ENCODE data around the gene ZNF438. TPM values are rescaled to one million over a fixed set of nuclear protein-coding genes. Genes with fewer than 3 reads are reported as not detected.

Gene ZNF438
- total and polyA plus RNA-seq, 7 experiments from 2014 or later, result 3.9 to 9.4 (median 4.2) TPM

DNA sequence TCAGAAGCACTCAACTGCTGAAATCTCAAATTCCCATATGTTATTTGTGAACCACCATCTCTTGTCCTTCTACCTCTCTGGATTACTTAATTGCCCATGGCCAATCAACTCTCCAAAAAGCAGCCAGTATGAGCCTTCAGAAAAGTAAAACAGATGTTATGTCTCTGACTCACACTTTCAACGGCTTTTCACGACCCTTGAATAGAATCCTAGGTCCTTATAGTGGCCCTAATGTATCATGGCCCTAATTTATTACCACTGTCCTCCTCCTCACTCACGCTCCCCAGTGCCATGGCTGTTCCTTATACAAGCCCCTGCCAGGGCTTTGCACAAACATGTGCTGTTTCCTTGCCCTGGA lies 20.0 kb downstream of the ZNF438 start:
- H3K4me1 Mint-ChIP-seq, result peaks cover 5 to 16% (median 9%) of the 10 kb centered on the region in 7 donors
- ATAC-seq (no peak), DNase-seq (no peak)
- H3K36me3 ChIP-seq (ENCODE audit: control insufficient read depth in 2 of 3, insufficient read depth in 3 of 3, low read length in 3 of 3), result no peaks in the 10 kb centered on the region
- ChIA-PET POLR2A (no interaction called here), CTCF (no interaction called here)
- no peak overlapping the region for H3K4me3 ChIP-seq (ENCODE audit: low read length)
- H3K36me3 Mint-ChIP-seq, result peaks cover 7 to 19% (median 17%) of the 10 kb centered on the region in 5 donors
- no peaks in the 10 kb centered on the region for H3K9me3 ChIP-seq (ENCODE audit: control insufficient read depth in 2 of 3, low read length in 3 of 3)
- H3K27me3 ChIP-seq (ENCODE audit: control insufficient read depth in 2 of 2, insufficient read depth in 2 of 2, low read length in 2 of 2), result no peaks in the 10 kb centered on the region
- intact Hi-C loops (cut with micrococcal nuclease), result no loop called here
- peaks cover 0 to 5% (median 0%) of the 10 kb centered on the region in 11 donors for H3K9me3 Mint-ChIP-seq
- no peaks in the 10 kb centered on the region for H3K27me3 Mint-ChIP-seq
- H3K4me3 Mint-ChIP-seq, result no peak overlapping the region
- H3K27ac Mint-ChIP-seq, result peak overlapping the region in 1 of 9 donors; percentile 51
- no peak overlapping the region for H3K27ac ChIP-seq (ENCODE audit: low read depth, low read length)
- H3K4me1 ChIP-seq (ENCODE audit: control insufficient read depth in 2 of 2, insufficient read depth in 2 of 2, low read length in 2 of 2), result no peaks in the 10 kb centered on the region

DNA sequence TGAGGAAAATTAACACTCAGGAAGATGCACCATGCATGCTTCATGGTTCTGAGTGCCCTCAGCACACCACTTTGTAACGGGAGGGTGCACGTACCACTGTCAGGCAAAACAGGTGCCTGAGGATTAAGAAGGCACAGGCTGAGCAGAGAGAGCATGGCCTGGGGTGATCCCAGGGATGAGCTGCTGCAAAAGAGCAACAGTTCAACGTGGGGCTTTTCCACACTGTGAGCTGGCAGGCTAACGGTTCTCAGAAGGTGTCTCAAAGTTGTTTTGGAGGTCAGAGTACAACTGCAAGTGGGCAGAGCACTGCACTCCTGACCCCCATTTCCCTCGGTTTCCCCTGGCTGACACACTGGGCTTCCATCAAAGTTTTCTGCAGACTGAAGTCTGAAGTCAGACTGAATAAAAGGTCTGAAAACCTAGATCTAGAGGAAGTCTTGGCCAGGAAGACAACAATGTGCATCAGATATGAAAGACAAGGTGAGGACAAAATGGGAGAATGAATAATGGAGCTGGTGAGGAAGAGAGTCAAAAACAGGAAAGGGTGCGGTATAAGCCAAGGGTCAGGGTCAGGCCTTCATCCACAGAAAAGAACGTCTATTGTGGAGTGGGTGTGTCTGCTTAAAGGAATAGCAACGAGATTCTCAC lies 20.5 kb downstream of the ZNF438 start:
- intact Hi-C loops (cut with micrococcal nuclease), result no loop called here
- CTCF ChIA-PET, result no interaction called here

DNA sequence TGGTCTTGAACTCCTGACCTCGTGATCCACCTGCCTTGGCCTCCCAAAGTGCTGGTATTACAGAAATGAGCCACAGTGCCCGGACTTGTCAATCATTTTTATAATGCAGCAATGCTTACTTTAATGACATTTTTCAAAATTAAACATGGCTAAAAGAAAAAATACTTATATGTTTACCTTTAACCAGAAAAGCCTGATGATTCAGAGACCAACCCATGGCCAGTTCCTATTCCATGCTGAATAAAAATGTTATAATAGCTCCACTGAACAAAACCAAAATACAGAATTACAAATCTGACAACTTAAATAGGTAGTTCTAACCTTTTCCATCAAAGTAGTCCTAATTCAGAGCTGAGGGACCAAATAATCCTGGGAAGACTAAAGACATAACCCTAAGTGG lies 21.6 kb downstream of the ZNF438 start:
- peaks cover 8 to 21% (median 14%) of the 10 kb centered on the region in 7 donors for H3K4me1 Mint-ChIP-seq
- H3K4me3 ChIP-seq (ENCODE audit: low read length), result no peak overlapping the region
- no peaks in the 10 kb centered on the region for H3K27me3 ChIP-seq (ENCODE audit: control insufficient read depth in 2 of 2, insufficient read depth in 2 of 2, low read length in 2 of 2)
- H3K4me3 Mint-ChIP-seq, result no peak overlapping the region
- peaks cover 0 to 5% (median 0%) of the 10 kb centered on the region in 11 donors for H3K9me3 Mint-ChIP-seq
- H3K27me3 Mint-ChIP-seq, result no peaks in the 10 kb centered on the region
- H3K36me3 Mint-ChIP-seq, result peaks cover 7 to 18% (median 15%) of the 10 kb centered on the region in 5 donors
- POLR2A ChIA-PET, result interaction anchor here (1.7 kb wide), 1 partner anchor 22 kb away, joined by 7 read pairs; no protein-coding TSS in a partner anchor
- no peak overlapping the region for H3K27ac Mint-ChIP-seq
- intact Hi-C loops (cut with micrococcal nuclease), result no loop called here
- H3K27ac ChIP-seq (ENCODE audit: low read depth, low read length), result no peak overlapping the region
- no peaks in the 10 kb centered on the region for H3K36me3 ChIP-seq (ENCODE audit: control insufficient read depth in 2 of 3, insufficient read depth in 3 of 3, low read length in 3 of 3)
- H3K9me3 ChIP-seq (ENCODE audit: control insufficient read depth in 2 of 3, low read length in 3 of 3), result no peaks in the 10 kb centered on the region
- CTCF ChIA-PET, result no interaction called here
- no peaks in the 10 kb centered on the region for H3K4me1 ChIP-seq (ENCODE audit: control insufficient read depth in 2 of 2, insufficient read depth in 2 of 2, low read length in 2 of 2)
- no peak for DNase-seq
- ATAC-seq, result no peak

More for the DNA sequence above, 20.5 kb downstream of the ZNF438 start:
- POLR2A ChIA-PET, result no interaction called here
- no peak overlapping the region for H3K4me3 ChIP-seq (ENCODE audit: low read length)
- DNase-seq, result no peak
- H3K27me3 ChIP-seq (ENCODE audit: control insufficient read depth in 2 of 2, insufficient read depth in 2 of 2, low read length in 2 of 2), result no peaks in the 10 kb centered on the region
- H3K27ac ChIP-seq (ENCODE audit: low read depth, low read length), result no peak overlapping the region
- peaks cover 7 to 19% (median 17%) of the 10 kb centered on the region in 5 donors for H3K36me3 Mint-ChIP-seq
- H3K36me3 ChIP-seq (ENCODE audit: control insufficient read depth in 2 of 3, insufficient read depth in 3 of 3, low read length in 3 of 3), result no peaks in the 10 kb centered on the region
- no peaks in the 10 kb centered on the region for H3K4me1 ChIP-seq (ENCODE audit: control insufficient read depth in 2 of 2, insufficient read depth in 2 of 2, low read length in 2 of 2)
- no peak for ATAC-seq
- no peak overlapping the region for H3K27ac Mint-ChIP-seq
- no peaks in the 10 kb centered on the region for H3K27me3 Mint-ChIP-seq
- H3K9me3 Mint-ChIP-seq, result peaks cover 0 to 5% (median 0%) of the 10 kb centered on the region in 11 donors
- H3K4me3 Mint-ChIP-seq, result no peak overlapping the region
- no peaks in the 10 kb centered on the region for H3K9me3 ChIP-seq (ENCODE audit: control insufficient read depth in 2 of 3, low read length in 3 of 3)
- peaks cover 7 to 16% (median 10%) of the 10 kb centered on the region in 7 donors for H3K4me1 Mint-ChIP-seq

DNA sequence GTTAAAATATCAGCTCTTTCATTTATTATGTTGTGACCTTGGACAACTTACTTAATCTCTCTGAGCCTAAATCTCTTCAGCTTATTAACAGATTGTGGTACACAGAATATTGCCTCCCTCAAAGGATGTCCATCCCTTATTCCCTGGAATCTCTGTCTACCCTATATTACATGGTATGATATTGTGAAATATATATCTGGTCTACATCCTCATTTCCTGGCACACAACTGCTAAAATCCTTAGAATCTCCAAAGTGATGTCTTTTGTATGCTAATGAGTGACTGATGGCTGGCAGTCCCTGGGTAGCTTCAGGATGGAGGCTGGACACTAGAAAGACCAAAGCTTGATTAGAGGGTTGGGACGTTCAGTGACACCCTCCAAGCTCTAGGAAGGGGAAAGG lies 25.8 kb downstream of the ZNF438 start:
- Histone ChIP-seq H3K4me1 (ENCODE audit: control insufficient read depth in 2 of 2, insufficient read depth in 2 of 2, low read length in 2 of 2) (no peaks in the 10 kb centered on the region), H3K9me3 (ENCODE audit: control insufficient read depth in 2 of 3, low read length in 3 of 3) (no peaks in the 10 kb centered on the region), H3K27me3 (ENCODE audit: control insufficient read depth in 2 of 2, insufficient read depth in 2 of 2, low read length in 2 of 2) (no peaks in the 10 kb centered on the region), H3K27ac (ENCODE audit: low read depth, low read length) (no peak overlapping the region), H3K4me3 (ENCODE audit: low read length) (no peak overlapping the region), H3K36me3 (ENCODE audit: control insufficient read depth in 2 of 3, insufficient read depth in 3 of 3, low read length in 3 of 3) (no peaks in the 10 kb centered on the region)
- Mint-ChIP-seq H3K4me3 (no peak overlapping the region), H3K27me3 (no peaks in the 10 kb centered on the region), H3K36me3 (peaks cover 0 to 10% (median 0%) of the 10 kb centered on the region in 5 donors), H3K4me1 (peaks cover 15 to 26% (median 18%) of the 10 kb centered on the region in 7 donors), H3K9me3 (peaks cover 0 to 5% (median 0%) of the 10 kb centered on the region in 11 donors), H3K27ac (peak overlapping the region in 1 of 9 donors; percentile 72)
- intact Hi-C loops (cut with micrococcal nuclease), result no loop called here
- DNase-seq (no peak), ATAC-seq (no peak)
- CTCF ChIA-PET, result no interaction called here
- POLR2A ChIA-PET, result interaction anchor here (0.5 kb wide), 1 partner anchor 1948 kb away, joined by 4 read pairs; no protein-coding TSS in a partner anchor

DNA sequence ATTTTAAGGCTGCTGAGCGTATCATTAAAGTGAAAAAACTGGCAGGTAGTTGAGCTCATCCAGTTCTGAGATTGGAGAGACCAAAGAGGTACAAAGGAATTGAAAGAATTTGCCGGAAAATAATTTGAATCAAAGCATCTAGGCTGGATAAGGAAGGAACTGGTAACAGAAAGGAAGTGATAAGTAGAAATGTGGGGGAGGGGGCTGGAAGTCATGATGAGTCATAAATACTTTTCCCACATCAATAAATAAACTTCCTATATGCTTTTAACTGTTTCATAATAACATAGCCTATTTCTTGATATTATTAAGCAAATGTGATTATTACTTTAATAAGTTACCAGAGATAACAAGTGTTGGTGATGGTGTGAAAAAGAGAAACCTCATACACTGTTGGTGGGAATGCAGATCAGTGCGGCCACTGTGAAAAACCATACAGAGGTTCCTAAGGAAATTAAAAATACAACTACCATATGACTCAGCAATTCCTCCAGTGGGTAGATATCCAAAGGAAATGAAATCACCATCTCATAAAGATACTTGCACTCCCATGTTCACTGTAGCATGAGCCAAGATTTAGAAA lies 27.0 kb downstream of the ZNF438 start:
- no peaks in the 10 kb centered on the region for H3K27me3 Mint-ChIP-seq
- H3K27me3 ChIP-seq (ENCODE audit: control insufficient read depth in 2 of 2, insufficient read depth in 2 of 2, low read length in 2 of 2), result no peaks in the 10 kb centered on the region
- peak; percentile 26 for ATAC-seq
- H3K4me1 Mint-ChIP-seq, result peaks cover 15 to 32% (median 21%) of the 10 kb centered on the region in 7 donors
- ChIA-PET CTCF (no interaction called here), POLR2A (no interaction called here)
- no peak overlapping the region for H3K4me3 ChIP-seq (ENCODE audit: low read length)
- H3K9me3 Mint-ChIP-seq, result peaks cover 0 to 5% (median 0%) of the 10 kb centered on the region in 11 donors
- intact Hi-C loops (cut with micrococcal nuclease), result no loop called here
- H3K4me3 Mint-ChIP-seq, result no peak overlapping the region
- H3K36me3 ChIP-seq (ENCODE audit: control insufficient read depth in 2 of 3, insufficient read depth in 3 of 3, low read length in 3 of 3), result no peaks in the 10 kb centered on the region
- H3K9me3 ChIP-seq (ENCODE audit: control insufficient read depth in 2 of 3, low read length in 3 of 3), result no peaks in the 10 kb centered on the region
- H3K4me1 ChIP-seq (ENCODE audit: control insufficient read depth in 2 of 2, insufficient read depth in 2 of 2, low read length in 2 of 2), result no peaks in the 10 kb centered on the region
- H3K27ac Mint-ChIP-seq, result peak overlapping the region in 1 of 9 donors; percentile 14
- no peak overlapping the region for H3K27ac ChIP-seq (ENCODE audit: low read depth, low read length)
- DNase-seq, result no peak
- H3K36me3 Mint-ChIP-seq, result peaks cover 0 to 16% (median 0%) of the 10 kb centered on the region in 5 donors

DNA sequence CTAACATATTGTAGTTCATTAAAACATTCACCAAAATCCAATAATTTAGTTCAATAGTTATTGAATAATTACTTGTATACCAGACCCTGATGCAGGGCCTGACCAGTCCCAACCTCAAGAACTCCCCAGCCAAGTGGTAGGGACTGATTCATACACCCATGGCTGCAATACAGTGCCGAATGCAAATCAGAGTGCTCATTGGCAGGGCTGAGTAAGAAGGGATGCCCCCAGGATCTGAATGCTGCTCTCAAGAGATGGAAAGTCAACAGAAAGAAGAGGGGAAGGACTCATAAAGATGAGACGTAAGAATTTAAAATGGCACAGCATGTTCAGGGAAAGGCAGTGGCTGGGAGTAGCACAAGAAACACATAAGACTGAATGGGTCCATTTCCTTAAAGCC lies 29.9 kb downstream of the ZNF438 start:
- H3K27ac Mint-ChIP-seq, result no peak overlapping the region
- no peak overlapping the region for H3K4me3 Mint-ChIP-seq
- intact Hi-C loops (cut with micrococcal nuclease), result no loop called here
- H3K4me1 ChIP-seq (ENCODE audit: control insufficient read depth in 2 of 2, insufficient read depth in 2 of 2, low read length in 2 of 2), result peaks cover 6 to 7% of the 10 kb centered on the region in 2 donors
- CTCF ChIA-PET, result no interaction called here
- H3K9me3 ChIP-seq (ENCODE audit: control insufficient read depth in 2 of 3, low read length in 3 of 3), result no peaks in the 10 kb centered on the region
- H3K36me3 Mint-ChIP-seq, result peaks cover 0 to 15% (median 0%) of the 10 kb centered on the region in 5 donors
- POLR2A ChIA-PET, result no interaction called here
- H3K9me3 Mint-ChIP-seq, result peaks cover 0 to 5% (median 0%) of the 10 kb centered on the region in 11 donors
- H3K27me3 ChIP-seq (ENCODE audit: control insufficient read depth in 2 of 2, insufficient read depth in 2 of 2, low read length in 2 of 2), result no peaks in the 10 kb centered on the region
- DNase-seq, result no peak
- H3K4me1 Mint-ChIP-seq, result peaks cover 26 to 50% (median 44%) of the 10 kb centered on the region in 7 donors
- no peak for ATAC-seq
- H3K27me3 Mint-ChIP-seq, result no peaks in the 10 kb centered on the region
- no peaks in the 10 kb centered on the region for H3K36me3 ChIP-seq (ENCODE audit: control insufficient read depth in 2 of 3, insufficient read depth in 3 of 3, low read length in 3 of 3)
- no peak overlapping the region for H3K4me3 ChIP-seq (ENCODE audit: low read length)
- no peak overlapping the region for H3K27ac ChIP-seq (ENCODE audit: low read depth, low read length)

DNA sequence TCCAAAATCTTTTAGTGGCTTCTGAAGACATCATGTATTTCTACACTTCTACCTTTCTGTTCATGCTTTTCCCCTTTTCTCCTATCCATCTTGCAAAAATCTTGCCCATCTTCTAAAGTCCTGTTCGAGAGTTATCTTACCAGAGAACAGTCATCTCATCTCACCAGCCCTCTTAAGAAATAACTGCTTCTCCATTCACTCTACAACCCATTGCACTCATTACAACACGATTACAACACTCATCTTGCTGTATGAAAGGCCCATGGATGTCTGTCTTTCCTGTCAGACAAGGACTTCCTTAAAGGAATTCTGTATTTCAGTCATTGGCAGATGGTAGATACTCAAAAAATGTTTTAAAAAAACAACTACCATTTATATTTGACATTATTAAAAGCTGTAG lies 30.8 kb downstream of the ZNF438 start:
- Mint-ChIP-seq H3K27ac (peak overlapping the region in 1 of 9 donors; percentile 14), H3K4me1 (peaks cover 29 to 56% (median 46%) of the 10 kb centered on the region in 7 donors), H3K27me3 (no peaks in the 10 kb centered on the region), H3K36me3 (peaks cover 0 to 21% (median under 1%) of the 10 kb centered on the region in 5 donors), H3K4me3 (no peak overlapping the region), H3K9me3 (peaks cover 0 to 7% (median 0%) of the 10 kb centered on the region in 11 donors)
- Histone ChIP-seq H3K4me3 (ENCODE audit: low read length) (no peak overlapping the region), H3K27ac (ENCODE audit: low read depth, low read length) (no peak overlapping the region), H3K9me3 (ENCODE audit: control insufficient read depth in 2 of 3, low read length in 3 of 3) (no peaks in the 10 kb centered on the region), H3K27me3 (ENCODE audit: control insufficient read depth in 2 of 2, insufficient read depth in 2 of 2, low read length in 2 of 2) (no peaks in the 10 kb centered on the region), H3K4me1 (ENCODE audit: control insufficient read depth in 2 of 2, insufficient read depth in 2 of 2, low read length in 2 of 2) (peaks cover 6 to 7% of the 10 kb centered on the region in 2 donors), H3K36me3 (ENCODE audit: control insufficient read depth in 2 of 3, insufficient read depth in 3 of 3, low read length in 3 of 3) (no peaks in the 10 kb centered on the region)
- CTCF ChIA-PET, result no interaction called here
- POLR2A ChIA-PET, result no interaction called here
- peak; percentile 56 for ATAC-seq
- intact Hi-C loops (cut with micrococcal nuclease), result no loop called here
- DNase-seq, result no peak

All from naive thymus-derived CD4-positive, alpha-beta T cell (primary cell).